Parathyroid adenoma (tissue), 2 donors: ENCODE results near the gene PTPRM.

ENCODE experiments used
- H2AFZ ChIP-seq: fragments of 300-600 bp; sonication (generic); one replicate; pipeline ENCODE4 v1.7.0; 2017; ENCODE audit warnings: antibody characterized with exemption, mild to moderate bottlenecking
- H3K27ac ChIP-seq: fragments of 300-600 bp; sonication (generic); one replicate; pipeline ENCODE4 v1.7.0; 2017
- H3K27me3 ChIP-seq: fragments of 300-600 bp; sonication (generic); one replicate; pipeline ENCODE4 v1.7.0; 2017; ENCODE audit warnings: low read length; ENCODE audit not compliant: control insufficient read depth, insufficient read depth
- H3K36me3 ChIP-seq: fragments of 300-600 bp; sonication (generic); one replicate; pipeline ENCODE4 v1.7.0; 2017; ENCODE audit warnings: low read length; ENCODE audit not compliant: control insufficient read depth, insufficient read depth
- H3K4me1 ChIP-seq: fragments of 300-600 bp; sonication (generic); one replicate; pipeline ENCODE4 v1.7.0; 2017; ENCODE audit warnings: control low read depth
- H3K4me2 ChIP-seq: fragments of 300-600 bp; sonication (generic); one replicate; pipeline ENCODE4 v1.7.0; 2017; ENCODE audit warnings: low read length
- H3K4me3 ChIP-seq: fragments of 300-600 bp; sonication (generic); one replicate; pipeline ENCODE4 v1.7.0; 2017; ENCODE audit warnings: low read depth, low read length
- H3K79me2 ChIP-seq: fragments of 300-600 bp; sonication (generic); one replicate; pipeline ENCODE4 v1.7.0; 2017; ENCODE audit warnings: control low read depth
- H3K9ac ChIP-seq: fragments of 300-600 bp; sonication (generic); one replicate; pipeline ENCODE4 v1.7.0; 2017; ENCODE audit warnings: mild to moderate bottlenecking
- H3K9me3 ChIP-seq: fragments of 300-600 bp; sonication (generic); one replicate; pipeline ENCODE4 v1.7.0; 2017; ENCODE audit warnings: low read length; ENCODE audit not compliant: control insufficient read depth
- CTCF ChIP-seq: fragments of 300-600 bp; sonication (generic); IDR thresholded peaks from one replicate; pipeline ENCODE4 v1.7.0; 2017; ENCODE audit warnings: antibody characterized with exemption, mild to moderate bottlenecking
- donor health status: primary hyperparathyroidism.

The PTPRM gene

GRCh38 chr18:7894592-7894991 lies 327.5 kb downstream of the PTPRM start:
- Histone ChIP-seq H2AFZ (no peak overlapping the region), H3K4me2 (no peak overlapping the region), H3K79me2 (no peaks in the 10 kb centered on the region), H3K36me3 (no peaks in the 10 kb centered on the region), H3K27me3 (no peaks in the 10 kb centered on the region), H3K4me3 (no peak overlapping the region), H3K4me1 (no peaks in the 10 kb centered on the region), H3K9ac (no peak overlapping the region), H3K9me3 (no peaks in the 10 kb centered on the region), H3K27ac (no peak overlapping the region)
- TF ChIP-seq CTCF = no peak

- H3K9me3 ChIP-seq = no peaks in the 10 kb centered on the region
- H3K4me3 ChIP-seq = no peak overlapping the region
- no peaks in the 10 kb centered on the region for H3K79me2 ChIP-seq
- no peak for TF ChIP-seq CTCF
- H3K36me3 ChIP-seq = no peaks in the 10 kb centered on the region
- H3K4me1 ChIP-seq = no peaks in the 10 kb centered on the region
- H3K4me2 ChIP-seq = no peak overlapping the region
- no peak overlapping the region for H3K27ac ChIP-seq
- no peaks in the 10 kb centered on the region for H3K27me3 ChIP-seq
- H3K9ac ChIP-seq = no peak overlapping the region
- H2AFZ ChIP-seq = no peak overlapping the region
These were observed 328.2 kb downstream of the PTPRM start for GRCh38 chr18:7895346-7895745.

GRCh38 chr18:7896161-7896560 lies 329.0 kb downstream of the PTPRM start:
- Histone ChIP-seq H3K27ac (no peak overlapping the region), H3K4me1 (no peaks in the 10 kb centered on the region)

GRCh38 chr18:7896805-7897518 lies 329.8 kb downstream of the PTPRM start:
- Histone ChIP-seq H3K79me2 (no peaks in the 10 kb centered on the region), H3K4me3 (no peak overlapping the region), H3K36me3 (no peaks in the 10 kb centered on the region), H3K27me3 (no peaks in the 10 kb centered on the region), H3K9me3 (no peaks in the 10 kb centered on the region), H3K4me1 (no peaks in the 10 kb centered on the region), H3K4me2 (no peak overlapping the region), H2AFZ (no peak overlapping the region), H3K9ac (no peak overlapping the region), H3K27ac (no peak overlapping the region)
- no peak for TF ChIP-seq CTCF

More at GRCh38 chr18:7896161-7896560, 329.0 kb downstream of the PTPRM start:
- no peak overlapping the region for H3K9ac ChIP-seq
- H3K4me2 ChIP-seq = no peak overlapping the region
- TF ChIP-seq CTCF = no peak
- H2AFZ ChIP-seq = no peak overlapping the region
- H3K36me3 ChIP-seq = no peaks in the 10 kb centered on the region
- no peaks in the 10 kb centered on the region for H3K27me3 ChIP-seq
- H3K79me2 ChIP-seq = no peaks in the 10 kb centered on the region
- H3K9me3 ChIP-seq = no peaks in the 10 kb centered on the region
- no peak overlapping the region for H3K4me3 ChIP-seq

GRCh38 chr18:7898181-7898580 lies 331.1 kb downstream of the PTPRM start:
- no peaks in the 10 kb centered on the region for H3K79me2 ChIP-seq
- H2AFZ ChIP-seq = no peak overlapping the region
- H3K4me2 ChIP-seq = no peak overlapping the region
- H3K4me1 ChIP-seq = peaks cover 2% of the 10 kb centered on the region
- H3K9ac ChIP-seq = no peak overlapping the region
- TF ChIP-seq CTCF = no peak
- H3K4me3 ChIP-seq = no peak overlapping the region
- H3K36me3 ChIP-seq = no peaks in the 10 kb centered on the region
- H3K27me3 ChIP-seq = no peaks in the 10 kb centered on the region
- H3K27ac ChIP-seq = no peak overlapping the region
- no peaks in the 10 kb centered on the region for H3K9me3 ChIP-seq
